Panc1 (cell line): Measurements from ENCODE around the gene ACACA. TPM values are rescaled to one million over a fixed set of nuclear protein-coding genes. Genes with fewer than 3 reads are reported as not detected.

Experiments
- ATAC-seq: fragments of 200-7000 bp; cut with Tn5 transposase; 2 replicates; pipeline ENCODE4 v1.9.1; 2020; ENCODE audit warnings: mild to moderate bottlenecking, moderate library complexity
- BruUV-seq: library from RNA; stranded (reverse); fragments of 400-500 nt; replicated peaks from 2 replicates; lab custom pipeline; 2021; lab: Mats Ljungman, UMichigan
- CTCF ChIA-PET: fragments of 300-600 bp; sonication (Branson Sonifier 250); formaldehyde crosslinking; loops from one replicate; lab custom pipeline; 2022; ENCODE audit warnings: antibody characterized with exemption; lab: Charles Lee
- POLR2A ChIA-PET: fragments of 300-600 bp; sonication (Branson Sonifier 250); formaldehyde crosslinking; loops from one replicate; lab custom pipeline; 2022; ENCODE audit warnings: antibody characterized with exemption; lab: Charles Lee
- DNase-seq: peaks from one replicate; pipeline ENCODE4 v3.0.0-alpha.2; 2010; ENCODE audit warnings: low read depth, low spot score
- H3K27ac ChIP-seq: 2 replicates; pipeline ENCODE4 v1.5.1; 2011; ENCODE audit warnings: mild to moderate bottlenecking, low read length, inconsistent platforms
- H3K27me3 ChIP-seq: fragments of 200-500 bp; sonication (Bioruptor generic); 2 replicates; pipeline ENCODE4 v1.6.0; 2014; ENCODE audit warnings: low read length, inconsistent platforms; ENCODE audit not compliant: control insufficient read depth, insufficient read depth
- H3K36me3 ChIP-seq: fragments of 200-500 bp; sonication (Bioruptor generic); 2 replicates; pipeline ENCODE4 v1.5.1; 2014; ENCODE audit warnings: inconsistent platforms, mild to moderate bottlenecking, low read length, moderate library complexity; ENCODE audit not compliant: control insufficient read depth, insufficient read depth
- H3K4me1 ChIP-seq: 2 replicates; pipeline ENCODE4 v1.5.1; 2011; ENCODE audit warnings: inconsistent platforms, mild to moderate bottlenecking, low read length, moderate library complexity; ENCODE audit not compliant: control insufficient read depth, insufficient read depth
- H3K4me3 ChIP-seq, 2 experiments: 2 replicates each; pipeline ENCODE4 v1.5.1; 2011 to 2012; ENCODE audit warnings: low read depth in 2 of 2, low read length in 2 of 2, mild to moderate bottlenecking in 2 of 2, inconsistent platforms in 1 of 2, moderate library complexity in 1 of 2
- H3K9me3 ChIP-seq: fragments of 200-500 bp; sonication (Bioruptor generic); 2 replicates; pipeline ENCODE4 v1.5.1; 2014; ENCODE audit warnings: low read depth, mild to moderate bottlenecking, inconsistent platforms, low read length, moderate library complexity; ENCODE audit not compliant: control insufficient read depth, insufficient read depth
- CTCF ChIP-seq: fragments of 450-650 bp; IDR thresholded peaks from 2 replicates; pipeline ENCODE4 v1.5.1; 2017; ENCODE audit warnings: mild to moderate bottlenecking
- POLR2AphosphoS5 ChIP-seq: IDR thresholded peaks from 2 replicates; pipeline ENCODE4 v1.6.1; 2012; ENCODE audit warnings: mild to moderate bottlenecking, low read depth, low read length, moderate library complexity
- REST ChIP-seq, 2 experiments: IDR thresholded peaks; 2 replicates each; pipeline ENCODE4 v1.6.1; 2011 to 2012; ENCODE audit warnings: low read depth in 2 of 2, control low read depth in 1 of 2, low read length in 1 of 2, mild to moderate bottlenecking in 1 of 2, moderate library complexity in 1 of 2; ENCODE audit not compliant: insufficient read depth in 1 of 2
- SIN3A ChIP-seq: IDR thresholded peaks from 2 replicates; pipeline ENCODE4 v1.6.1; 2012; ENCODE audit warnings: low read depth, mild to moderate bottlenecking, low read length, moderate library complexity, borderline replicate concordance; ENCODE audit not compliant: insufficient read depth
- TCF7L2 ChIP-seq: IDR thresholded peaks from 2 replicates; pipeline ENCODE4 v1.6.1; 2011; ENCODE audit warnings: mild to moderate bottlenecking, low read depth, low read length, inconsistent platforms
- in situ Hi-C: cut with HindIII; loops from 2 replicates; pipeline ENCODE4 v1.10.0; 2016; ENCODE audit warnings: low sequenced_read_pairs, low pct_unique_long_range_greater_than_20kb
- intact Hi-C: fragments of 100-400 bp; cut with micrococcal nuclease; formaldehyde crosslinking; loops from one replicate; pipeline ENCODE4 v1.10.0; 2022; ENCODE audit not compliant: unreplicated experiment
- total RNA-seq: library from RNA; stranded (reverse); gene quantifications from one replicate; pipeline ENCODE4 v1.2.1, GENCODE V29; 2021; ENCODE audit not compliant: unreplicated experiment

ACACA gene
- total RNA-seq, 1 experiment from 2014 or later = 131 TPM

- no peaks in the 10 kb centered on the region for H3K9me3 ChIP-seq
- BruUV-seq = no TSS peak
- TF ChIP-seq CTCF (no peak), TCF7L2 (no peak), POLR2AphosphoS5 (no peak), SIN3A (no peak), REST (IDR thresholded peaks at IDR 0.05; ENCODE audit: insufficient read depth in 1 of 2, low read depth in 2 of 2, low read length in 1 of 2) (no peak)
- no peaks in the 10 kb centered on the region for H3K4me1 ChIP-seq
- H3K4me3 ChIP-seq = no peak overlapping the region
- CTCF ChIA-PET = no interaction called here
- no peak overlapping the region for H3K27ac ChIP-seq
- H3K36me3 ChIP-seq = peaks cover 4% of the 10 kb centered on the region; the same call in 1 of the 2 replicates
- H3K27me3 ChIP-seq = no peaks in the 10 kb centered on the region
- ATAC-seq (no peak), DNase-seq (no peak)
- intact Hi-C loops (no loop called here), in situ Hi-C loops (no loop called here)
- POLR2A ChIA-PET = interaction anchor here (0.6 kb wide), 1 partner anchor 501 kb away, joined by 9 read pairs; no protein-coding TSS in a partner anchor
Measured at GRCh38 chr17:37170881-37171425, 235.7 kb downstream of the ACACA start.

- TF ChIP-seq REST (IDR thresholded peaks at IDR 0.05; ENCODE audit: insufficient read depth in 1 of 2, low read depth in 2 of 2, low read length in 1 of 2) (no peak), TCF7L2 (no peak), POLR2AphosphoS5 (no peak), CTCF (no peak), SIN3A (no peak)
- intact Hi-C loops = no loop called here
- H3K9me3 ChIP-seq = no peaks in the 10 kb centered on the region
- no peaks in the 10 kb centered on the region; the same call in 1 of the 2 replicates for H3K36me3 ChIP-seq
- POLR2A ChIA-PET = no interaction called here
- H3K4me1 ChIP-seq = no peaks in the 10 kb centered on the region
- no TSS peak for BruUV-seq
- DNase-seq (no peak), ATAC-seq (no peak)
- no peak overlapping the region for H3K27ac ChIP-seq
- in situ Hi-C loops = no loop called here
- CTCF ChIA-PET = no interaction called here
- no peaks in the 10 kb centered on the region for H3K27me3 ChIP-seq
- H3K4me3 ChIP-seq = no peak overlapping the region
Measured at GRCh38 chr17:37168731-37169353, 237.8 kb downstream of the ACACA start.
